GM12878 (cell line): ENCODE results near the gene VPS25. TPM values are rescaled to one million over a fixed set of nuclear protein-coding genes. Genes with fewer than 3 reads are reported as not detected.

Experiments used
- ATAC-seq: fragments of 200-7000 bp; cut with Tn5 transposase; 3 replicates; pipeline ENCODE4 v1.9.1; 2020; ENCODE audit warnings: mild to moderate bottlenecking, moderate library complexity
- BruUV-seq: library from RNA; stranded (reverse); fragments of 400-500 nt; replicated peaks from 2 replicates; lab custom pipeline; 2021; lab: Mats Ljungman, UMichigan
- CTCF ChIA-PET: fragments of 300-600 bp; sonication (Branson Sonifier 250); formaldehyde crosslinking; extraction: SDS; loops from one replicate; lab custom pipeline; 2021; ENCODE audit warnings: inconsistent platforms; lab: Yijun Ruan, JAX
- POLR2A ChIA-PET: fragments of 350-600 bp; formaldehyde crosslinking; extraction: SDS; loops from one replicate; lab custom pipeline; 2021; ENCODE audit warnings: inconsistent platforms; lab: Charles Lee
- RAD21 ChIA-PET: fragments of 300-600 bp; sonication (Branson Sonifier 250); formaldehyde crosslinking; loops from one replicate; lab custom pipeline; 2023; ENCODE audit warnings: antibody characterized with exemption; ENCODE audit not compliant: unreplicated experiment; lab: Charles Lee
- SMC1A ChIA-PET: fragments of 300-600 bp; sonication (Branson Sonifier 250); formaldehyde crosslinking; loops from one replicate; lab custom pipeline; 2023; ENCODE audit not compliant: unreplicated experiment, uncharacterized antibody; lab: Charles Lee
- DNase-seq: peaks from one replicate; pipeline ENCODE4 v3.0.0-alpha.2; 2011; ENCODE audit warnings: low read depth, low spot score
- FAIRE-seq: peaks from 3 replicates; lab custom pipeline; 2011; peaks lifted over from hg19 to GRCh38; lab: Jason Lieb, UNC
- H2AFZ ChIP-seq: 2 replicates; pipeline ENCODE4 v1.6.0; 2011; ENCODE audit warnings: low read depth, low read length, control low read depth; ENCODE audit not compliant: control insufficient read depth
- H3K27ac ChIP-seq: 2 replicates; pipeline ENCODE4 v1.5.1; 2011; ENCODE audit warnings: control low read depth; ENCODE audit not compliant: control insufficient read depth, insufficient read depth
- H3K27me3 ChIP-seq, 2 experiments: replicated peaks in 1 of 2; 2 replicates each; pipeline versions ENCODE4 v1.6.0 to v1.6.1; 2011; ENCODE audit warnings: low read length in 1 of 2; ENCODE audit not compliant: control insufficient read depth in 2 of 2, insufficient read depth in 2 of 2
- H3K36me3 ChIP-seq, 2 experiments: 2 replicates each; pipeline ENCODE4 v1.5.1; 2011; ENCODE audit warnings: low read length in 1 of 2; ENCODE audit not compliant: control insufficient read depth in 2 of 2, insufficient read depth in 2 of 2
- H3K4me1 ChIP-seq: 2 replicates; pipeline ENCODE4 v1.6.1; 2011; ENCODE audit warnings: mild to moderate bottlenecking, low read length, moderate library complexity, mixed read lengths; ENCODE audit not compliant: control insufficient read depth, insufficient read depth
- H3K4me2 ChIP-seq: 2 replicates; pipeline ENCODE4 v1.6.0; 2011; ENCODE audit warnings: control low read depth; ENCODE audit not compliant: control insufficient read depth, insufficient read depth
- H3K4me3 ChIP-seq: fragments of 200-600 bp; sonication (generic); 2 replicates; pipeline ENCODE4 v1.5.1; 2016
- H3K79me2 ChIP-seq: 2 replicates; pipeline ENCODE4 v1.6.0; 2011; ENCODE audit warnings: low read length; ENCODE audit not compliant: control insufficient read depth, insufficient read depth
- H3K9ac ChIP-seq: 2 replicates; pipeline ENCODE4 v1.8.0; 2011; ENCODE audit warnings: low read length, control low read depth, mixed read lengths; ENCODE audit not compliant: control insufficient read depth, insufficient read depth
- H3K9me3 ChIP-seq: replicated peaks from 3 replicates; pipeline ENCODE4 v1.5.1; 2011; ENCODE audit warnings: mild to moderate bottlenecking, low read length; ENCODE audit not compliant: control insufficient read depth, insufficient read depth
- H4K20me1 ChIP-seq: 2 replicates; pipeline ENCODE4 v1.6.0; 2011; ENCODE audit not compliant: control insufficient read depth, insufficient read depth
- BHLHE40 ChIP-seq, 2 experiments: fragments of 450-650 bp in 1 of 2; IDR thresholded peaks; 2 replicates each; pipeline ENCODE4 v1.6.1; 2011 to 2017; ENCODE audit warnings: low read depth in 2 of 2, borderline replicate concordance in 1 of 2, improper control_type of control experiment in 1 of 2, low read length in 1 of 2, mild to moderate bottlenecking in 1 of 2
- CBX5 ChIP-seq: sonication (generic); IDR thresholded peaks from 2 replicates; pipeline ENCODE4 v1.6.1; 2016; ENCODE audit warnings: low read depth, moderate library complexity, mild to moderate bottlenecking, inconsistent platforms
- LARP7 ChIP-seq: fragments of 450-650 bp; IDR thresholded peaks from 2 replicates; pipeline ENCODE4 v1.6.1; 2017; ENCODE audit warnings: mild to moderate bottlenecking
- MEF2A ChIP-seq: IDR thresholded peaks from 2 replicates; pipeline ENCODE4 v1.6.1; 2011; ENCODE audit warnings: low read depth, mild to moderate bottlenecking, low read length, moderate library complexity; ENCODE audit not compliant: insufficient read depth
- POLR2AphosphoS5 ChIP-seq: IDR thresholded peaks from 2 replicates; pipeline ENCODE4 v1.6.1; 2011; ENCODE audit warnings: mild to moderate bottlenecking, low read length, inconsistent platforms
- SREBF2 ChIP-seq: IDR thresholded peaks from 2 replicates; pipeline ENCODE4 v1.6.1; 2012; ENCODE audit warnings: mild to moderate bottlenecking, low read length
- WGBS: methylation state at CpG from one replicate; pipeline ENCODE4 v1.1.6; 2016; ENCODE audit warnings: low lambda C conversion rate; ENCODE audit not compliant: insufficient replicate concordance, insufficient coverage; ENCODE audit errors: missing lambda C conversion rate; 5-methylcytosine and 5-hydroxymethylcytosine counted together
- in situ Hi-C: fragments of 300-500 bp; cut with MboI; formaldehyde crosslinking; loops from 9 replicates; pipeline ENCODE4 v1.14.3; 2018; ENCODE audit warnings: mixed read lengths
- intact Hi-C: fragments of 100-400 bp; cut with micrococcal nuclease; formaldehyde crosslinking; loops from one replicate; pipeline ENCODE4 v1.14.2; 2022; ENCODE audit not compliant: unreplicated experiment
- polyA plus RNA-seq, 11 experiments: library from polyadenylated mRNA; depleted of rRNA in 4 of 11; unstranded in 6 of 11; stranded (reverse) in 5 of 11; fragments of >200 nt; fragmentation: Nextera tagmentation in 4 of 11; fragmentation: Illumina TruSeq in 1 of 11; extraction: Ambion mirVana in 4 of 11; extraction: Trizol in 1 of 11; gene quantifications; 1 replicate in 1 of 11; 2 replicates in 10 of 11; pipeline versions ENCODE4 v1.2.1 to v1.2.3, GENCODE V29; 2011 to 2016; ENCODE audit warnings: inconsistent platforms in 2 of 11, missing spikeins in 2 of 11, low read depth in 1 of 11
- total RNA-seq, 4 experiments: library from RNA; depleted of rRNA in 3 of 4; stranded (reverse); fragments of >200 nt in 3 of 4; fragmentation: Illumina TruSeq in 1 of 4; extraction: Trizol in 1 of 4; gene quantifications; 2 replicates each; pipeline versions ENCODE4 v1.2.1 to v1.2.3, GENCODE V29; 2013 to 2021
- TF ChIP-seq, protein P1 (sequence below): IDR thresholded peaks from 2 replicates; pipeline ENCODE4 v1.6.1; 2011; ENCODE audit warnings: borderline replicate concordance, low read depth, mild to moderate bottlenecking, moderate library complexity, mixed read lengths, low read length; ENCODE audit not compliant: insufficient read depth; ENCODE audit errors: extremely low read length
- TF ChIP-seq, protein P2 (sequence below): fragments of 450-650 bp; IDR thresholded peaks from 2 replicates; pipeline ENCODE4 v1.6.1; 2016; ENCODE audit warnings: mild to moderate bottlenecking
- TF ChIP-seq, protein P3 (sequence below): fragments of 450-650 bp; formaldehyde crosslinking; IDR thresholded peaks from 2 replicates; pipeline ENCODE4 v1.5.0; 2022; ENCODE audit warnings: mild to moderate bottlenecking, missing genetic modification characterization

VPS25 gene
- total and polyA plus RNA-seq, 10 of the 15 experiments (the other 5 are each of a cell fraction or from before 2014, with no cell fraction given) = 92.7 to 185 (median 136) TPM

DNA sequence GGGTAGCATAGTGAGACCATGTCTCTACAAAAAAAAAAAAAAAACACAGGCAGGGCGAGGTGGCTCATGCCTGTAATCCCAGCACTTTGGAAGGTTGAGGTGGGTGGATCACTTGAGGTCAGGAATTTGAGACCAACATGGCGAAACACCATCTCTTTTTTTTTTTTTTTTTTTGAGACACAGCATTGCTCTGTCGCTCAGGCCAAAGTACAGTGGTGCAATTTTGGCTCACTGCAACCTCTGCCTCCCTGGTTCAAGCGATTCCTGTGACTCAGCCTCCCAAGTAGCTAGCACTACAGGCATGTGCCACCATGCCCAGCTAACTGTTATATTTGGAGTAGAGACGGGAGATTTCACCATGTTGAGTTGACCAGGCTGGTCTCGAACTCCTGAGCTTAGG is 7.1 kb upstream of the VPS25 start:
- FAIRE-seq = no peak
- no peaks in the 10 kb centered on the region for H3K36me3 ChIP-seq
- no peak for DNase-seq
- intact Hi-C loops (no loop called here), in situ Hi-C loops (loop anchor here (10.0 kb wide), 1 partner anchor 191 kb away; the partner anchor contains the start of gene PSMC3IP)
- H3K4me2 ChIP-seq = no peak overlapping the region
- RAD21 ChIA-PET = no interaction called here
- POLR2A ChIA-PET = interaction anchor here (0.6 to 0.7 kb wide), 2 partner anchors 238 to 252 kb away, joined by 3 to 4 read pairs; no protein-coding TSS in a partner anchor
- H3K9ac ChIP-seq = no peak overlapping the region
- H3K27ac ChIP-seq = no peak overlapping the region
- BruUV-seq = no TSS peak
- no peak overlapping the region for H3K4me3 ChIP-seq
- no peak for TF ChIP-seq CBX5
- TF ChIP-seq, protein P1, sequence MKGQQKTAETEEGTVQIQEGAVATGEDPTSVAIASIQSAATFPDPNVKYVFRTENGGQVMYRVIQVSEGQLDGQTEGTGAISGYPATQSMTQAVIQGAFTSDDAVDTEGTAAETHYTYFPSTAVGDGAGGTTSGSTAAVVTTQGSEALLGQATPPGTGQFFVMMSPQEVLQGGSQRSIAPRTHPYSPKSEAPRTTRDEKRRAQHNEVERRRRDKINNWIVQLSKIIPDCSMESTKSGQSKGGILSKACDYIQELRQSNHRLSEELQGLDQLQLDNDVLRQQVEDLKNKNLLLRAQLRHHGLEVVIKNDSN = no peak
- no peak for TF ChIP-seq MEF2A
- H3K79me2 ChIP-seq = no peaks in the 10 kb centered on the region
- H3K9me3 ChIP-seq = no peaks in the 10 kb centered on the region
- peaks cover 4% of the 10 kb centered on the region for H3K4me1 ChIP-seq
- WGBS = 43% methylated on average over 3 of the region's 6 CpGs
- CTCF ChIA-PET = interaction anchor here (1.2 kb wide), 1 partner anchor 217 kb away, joined by 5 read pairs; no protein-coding TSS in a partner anchor
- ATAC-seq = no peak
- SMC1A ChIA-PET = interaction anchor here (0.9 to 1.3 kb wide), 3 partner anchors 16 to 188 kb away, joined by 3 to 4 read pairs (median 3); no protein-coding TSS in a partner anchor
- H2AFZ ChIP-seq = no peak overlapping the region
- no peaks in the 10 kb centered on the region for H3K27me3 ChIP-seq
- H4K20me1 ChIP-seq = no peaks in the 10 kb centered on the region

DNA sequence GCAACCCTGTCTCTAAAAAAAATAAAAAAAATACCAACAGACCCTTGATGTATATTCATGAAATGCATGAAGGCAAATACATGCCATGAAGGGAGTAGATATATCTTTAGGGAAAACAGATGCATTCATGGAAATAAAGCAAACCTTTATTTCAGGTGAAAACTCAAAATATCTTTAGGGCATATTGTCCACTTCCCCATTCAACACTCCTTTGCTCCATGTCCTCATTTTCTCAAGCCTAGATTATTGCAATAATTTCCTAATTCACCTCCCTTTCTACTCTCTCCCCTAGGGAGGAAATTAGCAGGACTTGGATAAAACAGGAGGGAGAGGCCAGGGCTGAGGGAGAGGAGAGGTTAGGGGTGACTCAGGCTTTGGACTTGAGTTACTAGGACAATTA is 5.7 kb upstream of the VPS25 start:
- Histone ChIP-seq H3K9me3 (no peaks in the 10 kb centered on the region), H3K4me2 (no peak overlapping the region), H2AFZ (no peak overlapping the region), H3K27me3 (no peaks in the 10 kb centered on the region), H4K20me1 (no peaks in the 10 kb centered on the region), H3K9ac (no peak overlapping the region), H3K27ac (no peak overlapping the region), H3K36me3 (no peaks in the 10 kb centered on the region), H3K79me2 (no peaks in the 10 kb centered on the region; the same call in 1 of the 2 replicates), H3K4me1 (peaks cover 3% of the 10 kb centered on the region; the same call in 1 of the 2 replicates), H3K4me3 (no peak overlapping the region)
- FAIRE-seq = no peak
- POLR2A ChIA-PET = no interaction called here
- DNase-seq = no peak
- CTCF ChIA-PET = interaction anchor here (0.6 to 1.3 kb wide), 2 partner anchors 143 to 189 kb away, joined by 3 to 4 read pairs; no protein-coding TSS in a partner anchor
- in situ Hi-C loops = loop anchor here (10.0 kb wide), 1 partner anchor 193 kb away; the partner anchor contains the start of gene PSMC3IP
- intact Hi-C loops = no loop called here
- SMC1A ChIA-PET = no interaction called here
- no peak for ATAC-seq
- BruUV-seq = no TSS peak
- RAD21 ChIA-PET = no interaction called here
- no peak for TF ChIP-seq POLR2AphosphoS5
- TF ChIP-seq, protein P2, sequence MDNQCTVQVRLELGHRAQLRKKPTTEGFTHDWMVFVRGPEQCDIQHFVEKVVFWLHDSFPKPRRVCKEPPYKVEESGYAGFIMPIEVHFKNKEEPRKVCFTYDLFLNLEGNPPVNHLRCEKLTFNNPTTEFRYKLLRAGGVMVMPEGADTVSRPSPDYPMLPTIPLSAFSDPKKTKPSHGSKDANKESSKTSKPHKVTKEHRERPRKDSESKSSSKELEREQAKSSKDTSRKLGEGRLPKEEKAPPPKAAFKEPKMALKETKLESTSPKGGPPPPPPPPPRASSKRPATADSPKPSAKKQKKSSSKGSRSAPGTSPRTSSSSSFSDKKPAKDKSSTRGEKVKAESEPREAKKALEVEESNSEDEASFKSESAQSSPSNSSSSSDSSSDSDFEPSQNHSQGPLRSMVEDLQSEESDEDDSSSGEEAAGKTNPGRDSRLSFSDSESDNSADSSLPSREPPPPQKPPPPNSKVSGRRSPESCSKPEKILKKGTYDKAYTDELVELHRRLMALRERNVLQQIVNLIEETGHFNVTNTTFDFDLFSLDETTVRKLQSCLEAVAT = no peak
- no peak for TF ChIP-seq BHLHE40 (IDR thresholded peaks at IDR 0.05; ENCODE audit: borderline replicate concordance in 1 of 2, low read depth in 2 of 2, low read length in 1 of 2)
- no peak for TF ChIP-seq SREBF2
- TF ChIP-seq LARP7 = no peak
- TF ChIP-seq, protein P3, sequence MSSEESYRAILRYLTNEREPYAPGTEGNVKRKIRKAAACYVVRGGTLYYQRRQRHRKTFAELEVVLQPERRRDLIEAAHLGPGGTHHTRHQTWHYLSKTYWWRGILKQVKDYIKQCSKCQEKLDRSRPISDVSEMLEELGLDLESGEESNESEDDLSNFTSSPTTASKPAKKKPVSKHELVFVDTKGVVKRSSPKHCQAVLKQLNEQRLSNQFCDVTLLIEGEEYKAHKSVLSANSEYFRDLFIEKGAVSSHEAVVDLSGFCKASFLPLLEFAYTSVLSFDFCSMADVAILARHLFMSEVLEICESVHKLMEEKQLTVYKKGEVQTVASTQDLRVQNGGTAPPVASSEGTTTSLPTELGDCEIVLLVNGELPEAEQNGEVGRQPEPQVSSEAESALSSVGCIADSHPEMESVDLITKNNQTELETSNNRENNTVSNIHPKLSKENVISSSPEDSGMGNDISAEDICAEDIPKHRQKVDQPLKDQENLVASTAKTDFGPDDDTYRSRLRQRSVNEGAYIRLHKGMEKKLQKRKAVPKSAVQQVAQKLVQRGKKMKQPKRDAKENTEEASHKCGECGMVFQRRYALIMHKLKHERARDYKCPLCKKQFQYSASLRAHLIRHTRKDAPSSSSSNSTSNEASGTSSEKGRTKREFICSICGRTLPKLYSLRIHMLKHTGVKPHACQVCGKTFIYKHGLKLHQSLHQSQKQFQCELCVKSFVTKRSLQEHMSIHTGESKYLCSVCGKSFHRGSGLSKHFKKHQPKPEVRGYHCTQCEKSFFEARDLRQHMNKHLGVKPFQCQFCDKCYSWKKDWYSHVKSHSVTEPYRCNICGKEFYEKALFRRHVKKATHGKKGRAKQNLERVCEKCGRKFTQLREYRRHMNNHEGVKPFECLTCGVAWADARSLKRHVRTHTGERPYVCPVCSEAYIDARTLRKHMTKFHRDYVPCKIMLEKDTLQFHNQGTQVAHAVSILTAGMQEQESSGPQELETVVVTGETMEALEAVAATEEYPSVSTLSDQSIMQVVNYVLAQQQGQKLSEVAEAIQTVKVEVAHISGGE (CRISPR knock-in tag) = no peak
